Measurements from ENCODE around the gene VPS13D. TPM values are rescaled to one million over a fixed set of nuclear protein-coding genes. Genes with fewer than 3 reads are reported as not detected.
A peak's percentile ranks its signal among the peaks of the same experiment; 100 is the strongest.

VPS13D gene
- total RNA-seq, 2 donors from 2014 or later = 48.1 to 65.2 TPM

- DNase-seq (ENCODE audit: low spot score) = peak; percentile 93
- TF ChIP-seq CTCF (IDR thresholded peaks at IDR 0.05) = no peak
- Histone ChIP-seq H3K4me3 (no peak overlapping the region), H3K9me3 (no peaks in the 10 kb centered on the region), H3K27me3 (no peaks in the 10 kb centered on the region), H3K27ac (peak overlapping the region; percentile 73 to 88), H3K4me1 (peaks cover 0 to 61% of the 10 kb centered on the region in 2 donors), H3K36me3 (no peaks in the 10 kb centered on the region)
Observed at GRCh38 chr1:12549460-12550349, 319.9 kb downstream of the VPS13D start.

DNA sequence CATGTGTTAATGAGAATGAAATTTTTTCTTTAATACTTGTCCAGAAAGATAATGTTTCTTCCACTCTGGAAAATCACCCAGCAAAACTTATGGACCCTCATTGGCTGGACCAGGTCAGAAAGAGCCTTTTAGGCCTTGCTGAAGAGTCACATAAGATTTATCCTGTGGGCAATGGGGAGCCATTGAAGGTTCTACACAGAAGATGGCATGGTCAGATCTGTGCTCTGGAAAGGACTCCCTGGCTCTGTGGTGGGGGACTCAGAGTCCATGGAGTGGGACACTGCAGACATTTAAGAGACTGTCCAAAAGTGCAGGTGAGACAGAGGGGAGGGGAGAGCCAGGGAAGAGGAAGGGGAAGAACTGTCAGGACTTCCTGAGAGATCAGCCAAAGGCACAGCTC lies 321.8 kb downstream of the VPS13D start:
- no peaks in the 10 kb centered on the region for H3K9me3 ChIP-seq
- H3K4me1 ChIP-seq = peaks cover 0 to 63% of the 10 kb centered on the region in 2 donors
- no peak overlapping the region for H3K4me3 ChIP-seq
- no peaks in the 10 kb centered on the region for H3K36me3 ChIP-seq
- peak overlapping the region; percentile 10 to 73 for H3K27ac ChIP-seq
- no peak for TF ChIP-seq CTCF (IDR thresholded peaks at IDR 0.05)
- DNase-seq (ENCODE audit: low spot score) = no peak
- H3K27me3 ChIP-seq = no peaks in the 10 kb centered on the region

GRCh38 chr1:12552111-12552888 lies 322.5 kb downstream of the VPS13D start:
- H3K36me3 ChIP-seq = no peaks in the 10 kb centered on the region
- no peaks in the 10 kb centered on the region for H3K9me3 ChIP-seq
- peak overlapping the region; percentile 53 to 73 for H3K27ac ChIP-seq
- no peak for TF ChIP-seq CTCF (IDR thresholded peaks at IDR 0.05)
- DNase-seq (ENCODE audit: low spot score) = no peak
- H3K4me3 ChIP-seq = no peak overlapping the region
- no peaks in the 10 kb centered on the region for H3K27me3 ChIP-seq
- peaks cover 0 to 61% of the 10 kb centered on the region in 2 donors for H3K4me1 ChIP-seq

- no peaks in the 10 kb centered on the region for H3K27me3 ChIP-seq
- H3K9me3 ChIP-seq = no peaks in the 10 kb centered on the region
- H3K27ac ChIP-seq = peak overlapping the region; percentile 53 to 73
- H3K4me3 ChIP-seq = no peak overlapping the region
- H3K4me1 ChIP-seq = peaks cover 0 to 52% of the 10 kb centered on the region in 2 donors
- no peaks in the 10 kb centered on the region for H3K36me3 ChIP-seq
- TF ChIP-seq CTCF (IDR thresholded peaks at IDR 0.05) = no peak
- no peak for DNase-seq (ENCODE audit: low spot score)
Observed at GRCh38 chr1:12552951-12553921, 323.4 kb downstream of the VPS13D start.

DNA sequence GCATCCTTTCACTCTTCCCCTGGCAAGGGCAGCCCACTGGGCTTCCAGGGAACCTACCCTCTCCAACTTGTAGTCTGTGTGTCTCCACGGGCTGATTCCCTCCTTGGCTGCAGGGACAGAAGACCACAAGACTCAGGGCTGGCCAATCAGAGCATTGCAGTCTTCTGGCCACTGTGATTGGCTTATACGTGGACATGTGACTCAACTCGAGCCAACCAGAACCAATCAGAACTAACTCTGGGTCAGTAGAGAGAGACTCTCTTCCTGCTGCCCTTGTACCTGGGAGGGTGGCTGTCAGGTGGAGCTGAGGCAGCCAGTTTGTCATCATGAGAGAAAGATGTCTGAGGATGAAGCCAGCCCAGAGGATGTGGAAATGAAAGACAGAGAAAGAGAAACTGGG lies 324.1 kb downstream of the VPS13D start:
- H3K9me3 ChIP-seq = no peaks in the 10 kb centered on the region
- no peak for DNase-seq (ENCODE audit: low spot score)
- peak overlapping the region; percentile 53 to 73 for H3K27ac ChIP-seq
- peaks cover 0 to 44% of the 10 kb centered on the region in 2 donors for H3K4me1 ChIP-seq
- H3K27me3 ChIP-seq = no peaks in the 10 kb centered on the region
- no peak for TF ChIP-seq CTCF (IDR thresholded peaks at IDR 0.05)
- H3K4me3 ChIP-seq = no peak overlapping the region
- no peaks in the 10 kb centered on the region for H3K36me3 ChIP-seq

Data from right atrium auricular region (tissue), 2 donors.